NAMALWA (cell line): Measurements from ENCODE around the gene KCNK10.

ENCODE experiments used
- DNase-seq: peaks from one replicate; pipeline ENCODE4 v3.0.0-alpha.2; 2015; ENCODE audit warnings: low spot score

KCNK10 gene

DNA sequence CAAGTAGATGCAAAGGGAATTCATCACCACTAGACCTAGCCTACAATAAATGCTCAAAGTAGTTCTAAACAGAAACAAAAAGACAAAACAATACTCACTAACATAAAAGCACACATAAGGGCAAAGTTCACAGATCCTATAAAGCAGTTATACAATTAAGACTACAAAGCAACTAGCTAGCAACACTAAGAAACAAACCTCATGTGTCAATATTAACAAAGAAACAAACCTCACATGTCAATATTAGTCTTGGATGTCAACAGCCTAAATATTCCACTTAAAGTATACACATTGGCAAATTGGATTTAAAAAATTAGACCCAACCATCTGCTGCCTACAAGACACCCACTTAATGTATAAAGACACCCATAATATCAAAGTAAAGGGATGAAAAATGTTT is 152.7 kb downstream of the KCNK10 start:
- no peak for DNase-seq

DNA sequence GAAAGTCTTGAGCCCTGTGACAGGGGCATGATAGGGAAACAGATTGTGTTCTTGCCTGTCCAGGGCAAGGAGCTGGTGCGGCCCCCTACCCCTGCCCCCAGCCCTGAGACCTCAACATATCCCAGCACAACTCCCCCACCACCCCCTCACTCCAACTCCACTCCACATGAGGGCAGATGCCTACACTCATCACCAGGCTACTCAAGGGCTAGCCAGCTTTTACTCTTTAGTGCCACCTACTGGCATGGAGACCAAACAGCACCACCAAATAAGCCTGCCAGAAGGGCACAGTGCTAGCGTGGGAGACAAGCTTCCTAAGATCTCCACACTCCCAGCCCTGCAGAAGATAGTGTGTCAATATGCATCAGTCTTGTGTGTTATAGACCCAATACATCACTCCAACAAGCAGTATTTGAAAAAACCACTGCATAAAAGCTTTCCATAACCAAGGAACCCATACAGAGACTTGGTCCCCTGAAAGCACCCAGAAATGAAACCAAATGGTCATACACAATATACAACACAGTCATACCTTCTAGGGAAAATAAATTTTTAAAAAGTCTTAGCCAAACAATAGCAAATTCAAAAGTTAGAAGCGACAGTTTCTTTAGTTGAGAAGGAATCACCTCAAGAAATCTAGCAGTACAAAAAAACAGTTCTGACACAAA is 154.4 kb downstream of the KCNK10 start:
- peak; percentile 65 for DNase-seq

DNA sequence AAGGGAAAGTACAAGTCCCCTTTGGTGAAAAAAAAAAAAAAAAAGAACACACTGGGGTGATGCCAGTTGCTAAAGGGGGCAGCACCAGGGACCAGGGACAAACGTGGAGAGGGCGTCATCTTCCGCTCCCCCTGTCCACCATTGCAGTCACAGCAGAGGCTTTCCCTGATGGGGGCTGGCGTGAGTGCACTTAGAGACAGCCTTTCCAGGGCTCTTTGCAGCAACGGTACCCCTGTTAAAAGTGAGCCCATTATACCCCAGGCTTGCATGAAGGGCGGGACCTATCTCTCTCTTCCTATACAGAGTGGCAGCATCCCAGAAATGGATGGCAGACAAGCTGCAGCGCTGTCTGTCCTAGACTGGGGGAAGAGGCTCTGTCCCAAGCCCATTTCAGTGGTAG is 155.0 kb downstream of the KCNK10 start:
- no peak for DNase-seq

- DNase-seq, result no peak
Observed at GRCh38 chr14:88166616-88167015, 156.5 kb downstream of the KCNK10 start.

- no peak for DNase-seq
Observed at GRCh38 chr14:88164906-88165534, 158.0 kb downstream of the KCNK10 start.

GRCh38 chr14:88163731-88164255 is 159.3 kb downstream of the KCNK10 start:
- no peak for DNase-seq

DNA sequence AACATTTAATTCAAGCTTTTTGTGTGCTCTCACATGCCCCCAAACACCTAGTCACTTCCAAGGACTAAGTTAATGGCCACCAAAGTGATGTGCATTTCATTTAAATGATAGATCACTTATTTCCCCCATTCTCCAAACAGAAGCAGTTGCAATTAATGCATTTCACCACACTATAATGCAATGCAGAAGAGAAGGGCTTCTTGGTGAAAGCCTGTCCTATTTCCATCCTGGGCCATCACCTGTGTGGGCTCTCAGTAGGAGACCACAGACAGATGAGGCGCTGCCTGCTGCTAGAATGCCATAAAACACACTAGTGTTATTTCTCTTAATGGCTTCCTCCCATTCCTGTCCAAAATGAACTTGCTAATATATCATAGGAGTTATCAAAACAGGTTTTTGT is 166.9 kb downstream of the KCNK10 start:
- no peak for DNase-seq

- DNase-seq, result no peak
Observed at GRCh38 chr14:88154926-88155325, 168.1 kb downstream of the KCNK10 start.

DNA sequence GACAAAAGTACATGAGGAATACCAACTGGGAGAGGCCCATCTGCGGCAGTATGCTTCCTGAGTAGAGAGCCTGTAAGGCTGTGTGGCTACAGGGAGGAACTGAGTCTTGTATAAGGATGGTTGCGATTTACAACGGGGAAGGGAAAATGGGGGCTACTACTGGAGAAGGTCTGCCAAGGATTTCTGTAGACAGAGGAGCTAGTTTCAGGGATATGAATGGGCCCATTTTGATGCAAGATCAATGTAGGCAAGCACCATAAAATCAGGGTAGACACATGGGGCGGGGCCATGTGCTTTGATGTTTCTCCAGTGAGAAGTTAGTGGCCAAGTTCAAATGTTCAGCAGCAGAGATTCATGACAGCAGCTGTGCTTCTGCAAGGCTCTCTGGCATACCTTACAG is 168.7 kb downstream of the KCNK10 start:
- no peak for DNase-seq

GRCh38 chr14:88146881-88147649 is 176.0 kb downstream of the KCNK10 start:
- DNase-seq, result no peak

GRCh38 chr14:88143810-88144209 is 179.3 kb downstream of the KCNK10 start:
- no peak for DNase-seq

DNA sequence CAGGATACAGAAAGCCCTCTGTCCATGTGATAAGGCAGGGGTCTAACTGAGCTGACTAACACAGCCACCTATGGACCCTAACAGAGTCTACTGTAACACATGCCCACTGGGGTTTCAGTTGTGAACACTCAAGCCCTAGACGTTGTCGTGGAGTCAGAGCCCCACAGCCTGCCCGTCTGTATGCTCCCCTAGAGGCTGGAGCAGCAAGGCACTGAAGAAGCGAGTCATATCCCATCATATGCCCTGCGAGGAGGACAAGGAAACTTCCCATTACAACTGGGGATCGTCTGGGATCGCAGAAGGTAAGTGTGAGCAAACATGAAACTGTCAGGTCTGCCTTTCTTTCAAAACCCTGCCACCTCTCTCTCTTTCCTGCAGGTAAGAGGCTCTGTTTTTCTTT is 180.1 kb downstream of the KCNK10 start:
- DNase-seq, result no peak

DNA sequence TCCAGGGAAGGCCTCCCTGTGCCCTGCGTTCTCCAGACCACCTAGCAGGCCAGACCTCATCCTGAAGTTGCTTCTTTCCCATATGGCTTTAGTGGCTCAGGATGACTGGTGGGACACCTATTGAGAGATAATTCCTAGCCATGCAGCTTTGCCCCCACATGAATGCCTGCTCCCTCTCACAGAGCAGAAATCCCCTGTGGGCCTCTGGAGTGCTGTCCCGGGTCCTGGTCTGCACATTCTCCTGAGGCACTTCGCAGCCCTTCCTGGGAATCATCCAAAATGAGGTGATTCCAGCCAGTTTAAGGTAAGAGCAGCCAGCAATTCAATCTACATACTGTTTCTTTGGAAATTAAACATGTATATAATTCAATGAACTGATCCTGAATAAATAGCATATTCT is 182.2 kb downstream of the KCNK10 start:
- no peak for DNase-seq

GRCh38 chr14:88137327-88137726 is 185.7 kb downstream of the KCNK10 start:
- no peak for DNase-seq
